Superior temporal gyrus (tissue), 1 donor: ENCODE results near the gene COX7A1.

Experiments used
- DNase-seq: peaks from one replicate; pipeline ENCODE4 v3.0.0-alpha.2; 2016; ENCODE audit errors: extremely low spot score

COX7A1 gene

GRCh38 chr19:36112678-36113077 is 39.6 kb downstream of the COX7A1 start:
- no peak for DNase-seq

- DNase-seq = no peak
These were observed 41.1 kb downstream of the COX7A1 start for GRCh38 chr19:36111200-36111539.

GRCh38 chr19:36110487-36111199 is 41.6 kb downstream of the COX7A1 start, which contains the start of gene OVOL3:
TSS of gene OVOL3 (plus strand) at chr19:36111143. CDS start at chr19:36111203, 60 bp downstream.
- DNase-seq = no peak

GRCh38 chr19:36108684-36109083 is 43.6 kb downstream of the COX7A1 start:
- no peak for DNase-seq

- DNase-seq = no peak
These were observed 45.3 kb downstream of the COX7A1 start for GRCh38 chr19:36106991-36107390.

- no peak for DNase-seq
These were observed 45.8 kb downstream of the COX7A1 start for GRCh38 chr19:36106441-36106840.

GRCh38 chr19:36103842-36104552 is 48.2 kb downstream of the COX7A1 start:
- no peak for DNase-seq

GRCh38 chr19:36103040-36103626 is 49.1 kb downstream of the COX7A1 start:
- no peak for DNase-seq

GRCh38 chr19:36101550-36102327 is 50.5 kb downstream of the COX7A1 start:
- DNase-seq = no peak
